ENCODE measurements around the gene DNAH17.

Gene DNAH17

DNA sequence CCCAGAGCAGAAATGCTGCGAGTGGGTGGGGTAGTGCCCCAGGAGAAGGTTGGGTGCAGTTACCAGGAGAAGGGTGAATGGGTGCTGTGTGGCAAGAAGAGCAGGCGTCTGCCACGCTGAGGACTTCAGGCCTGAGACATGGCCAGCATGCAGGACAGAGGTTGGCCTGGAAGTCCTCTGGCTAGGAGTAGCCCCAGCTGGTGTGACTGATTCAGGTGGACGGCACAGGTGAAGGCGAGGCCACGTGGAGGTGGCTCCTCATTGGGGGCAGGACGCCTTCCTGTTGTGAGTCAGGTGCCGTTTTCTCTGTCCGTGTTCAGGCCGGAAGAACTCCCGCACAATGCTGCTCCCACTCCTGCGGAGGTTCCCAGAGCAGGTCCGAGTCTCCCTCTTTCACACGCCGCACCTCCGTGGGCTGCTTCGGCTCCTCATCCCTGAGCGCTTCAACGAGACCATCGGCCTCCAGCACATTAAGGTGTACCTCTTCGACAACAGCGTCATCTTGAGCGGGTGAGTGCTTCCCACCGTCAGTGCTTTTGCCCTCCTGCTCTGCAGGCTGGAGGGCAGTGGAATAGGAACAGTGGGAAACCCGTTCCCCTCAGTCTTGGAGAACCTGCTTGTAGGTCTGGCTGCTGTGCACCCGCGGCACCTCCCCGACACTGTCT lies 178.0 kb downstream of the DNAH17 start:
- DNase-seq, result no peak

- DNase-seq, result no peak
Observed at GRCh38 chr17:78398390-78398789, 178.8 kb downstream of the DNAH17 start.

DNA sequence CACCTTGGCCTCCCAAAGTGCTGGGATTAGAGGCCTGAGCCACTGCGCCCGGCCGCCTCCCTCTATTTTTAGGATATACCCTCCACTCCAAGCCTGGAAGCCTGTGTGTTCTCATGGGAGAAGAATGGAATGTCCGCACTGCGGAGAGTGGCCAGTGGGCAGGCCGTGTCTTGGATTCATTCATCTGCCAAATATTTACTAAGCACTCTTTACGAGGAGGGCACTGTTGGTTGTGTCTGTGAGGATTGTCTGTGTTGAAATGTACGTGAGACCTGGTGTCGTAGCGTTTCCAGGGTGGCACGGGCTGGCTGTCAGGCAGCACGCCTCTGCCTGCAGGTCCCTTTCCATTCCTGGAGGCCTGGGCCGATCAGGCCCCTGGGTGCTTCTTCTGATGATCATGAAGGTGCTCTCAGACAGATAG lies 179.5 kb downstream of the DNAH17 start:
- no peak for DNase-seq

DNA sequence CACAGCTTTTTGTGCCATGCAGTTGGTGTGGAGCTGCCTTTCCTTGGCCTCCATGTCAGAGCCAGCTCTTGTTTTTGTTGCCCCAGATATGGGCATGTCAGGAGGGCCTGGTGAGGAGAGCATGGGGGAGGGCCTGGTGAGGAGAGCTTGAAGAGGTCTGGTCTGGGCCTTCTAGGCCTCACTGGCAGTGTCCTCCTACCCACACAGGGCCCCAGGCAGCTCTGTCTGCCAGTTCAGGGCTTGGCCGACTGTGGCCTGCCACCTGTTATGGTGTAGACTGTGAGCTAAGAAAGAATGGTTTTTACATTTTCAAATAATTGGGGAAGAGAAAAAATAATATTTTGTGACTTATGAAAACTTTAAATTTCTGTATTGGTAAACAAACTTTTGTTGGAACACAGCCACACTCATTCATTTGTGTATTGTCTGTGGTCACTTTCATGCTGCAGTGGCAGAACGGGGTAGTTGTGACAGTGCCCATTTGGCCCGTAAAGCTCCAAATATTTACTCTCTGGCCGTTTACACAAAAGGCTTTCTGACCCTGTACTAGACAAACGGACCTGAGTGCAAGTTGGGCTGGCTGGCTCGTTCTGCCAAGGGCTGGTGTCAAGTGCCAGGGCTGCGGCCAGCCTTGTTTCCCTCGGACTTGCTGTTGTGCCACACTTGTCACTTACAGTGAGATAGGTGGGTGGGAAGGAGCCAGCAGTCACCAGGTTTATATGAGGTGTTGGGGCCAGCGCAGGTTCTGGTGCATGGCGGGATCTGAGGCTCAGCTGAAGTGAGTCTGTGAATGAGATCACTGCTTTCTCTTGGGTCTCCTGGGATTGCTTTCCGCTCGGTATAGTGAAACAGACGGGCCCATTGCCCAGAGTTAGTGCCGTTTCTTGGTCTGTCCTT lies 180.5 kb downstream of the DNAH17 start:
- peak in 6 of 56 donors; percentile 16 to 41 (median 24) for DNase-seq

GRCh38 chr17:78395155-78395554 lies 182.0 kb downstream of the DNAH17 start:
- DNase-seq, result no peak

DNA sequence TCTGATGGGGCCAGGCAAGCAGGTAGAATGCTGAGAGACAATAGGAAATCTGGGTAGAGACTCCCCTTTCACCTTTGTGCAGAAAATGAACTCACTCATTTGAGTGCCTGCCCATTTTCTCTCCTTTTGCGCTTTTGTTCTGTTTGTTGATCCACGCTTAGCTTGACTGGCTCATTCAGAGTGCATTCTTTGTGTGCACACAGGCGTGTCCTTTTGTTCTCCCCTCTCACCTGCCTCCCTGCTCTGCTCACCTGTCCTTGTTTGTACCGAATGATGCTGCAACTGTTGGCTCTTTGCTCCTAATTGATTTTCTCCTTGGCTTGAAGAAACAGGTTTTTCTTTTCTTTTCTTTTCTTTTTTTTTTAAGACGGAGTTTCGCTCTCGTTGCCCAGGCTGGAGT lies 183.0 kb downstream of the DNAH17 start:
- DNase-seq, result no peak

DNA sequence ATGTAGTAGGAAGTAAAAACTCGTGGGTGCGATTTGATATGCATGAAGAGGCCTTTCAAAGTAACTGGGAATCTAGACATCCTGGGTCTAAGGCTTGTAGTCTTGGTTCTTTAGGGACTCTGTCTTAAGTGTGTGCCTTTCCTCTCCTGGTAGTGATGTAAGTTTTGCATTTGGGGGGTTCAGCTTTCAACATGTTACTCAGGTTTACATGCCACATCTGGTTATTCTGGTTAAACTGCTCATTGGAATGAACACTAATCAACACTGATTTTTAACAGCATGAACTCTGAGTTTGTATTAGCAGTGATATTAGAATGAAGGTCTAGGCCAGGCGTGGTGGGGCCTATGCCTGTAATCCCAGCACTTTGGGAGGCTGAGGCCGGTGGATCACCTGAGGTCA lies 183.6 kb downstream of the DNAH17 start:
- no peak for DNase-seq

DNA sequence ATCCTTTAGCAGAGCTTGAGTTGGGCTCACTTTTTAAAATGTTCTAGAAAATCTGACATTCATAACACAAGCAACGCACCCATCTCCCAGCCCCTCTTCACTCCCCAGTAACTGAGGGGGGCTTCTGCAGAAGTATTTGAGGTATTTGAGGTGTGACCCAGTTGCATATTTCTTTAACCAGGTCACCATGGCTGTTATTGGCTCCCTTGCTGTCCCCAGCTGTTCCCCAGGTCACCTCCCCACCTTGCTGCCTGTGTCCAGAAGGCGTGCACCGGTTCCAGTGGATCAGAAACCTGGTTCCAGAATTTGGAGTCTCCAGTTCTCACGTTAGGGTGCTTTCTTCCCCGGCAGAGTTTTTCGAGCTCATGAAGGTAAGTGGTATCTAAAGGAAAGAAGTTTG lies 184.9 kb downstream of the DNAH17 start:
- no peak for DNase-seq

DNA sequence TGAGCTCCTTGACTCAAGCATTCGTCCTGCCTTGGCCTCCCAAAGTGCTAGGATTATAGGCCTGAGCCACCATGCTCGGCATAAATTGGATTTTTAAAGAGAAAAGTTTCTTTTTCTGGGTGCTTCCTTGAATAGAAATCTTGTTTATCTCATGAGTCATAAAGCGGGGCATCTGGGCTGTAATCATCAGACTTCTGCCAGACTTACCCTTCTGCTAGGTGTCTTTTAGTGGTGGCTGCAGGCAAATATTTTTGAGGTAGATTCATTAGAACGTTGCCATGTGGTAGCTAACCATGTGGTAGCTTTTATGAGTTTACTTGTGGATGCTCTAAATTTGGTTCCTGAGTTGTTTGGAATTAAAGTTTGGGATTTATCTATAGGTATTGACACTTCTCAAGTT lies 185.4 kb downstream of the DNAH17 start:
- DNase-seq, result no peak

GRCh38 chr17:78391051-78391431 lies 186.2 kb downstream of the DNAH17 start:
- DNase-seq, result no peak

DNA sequence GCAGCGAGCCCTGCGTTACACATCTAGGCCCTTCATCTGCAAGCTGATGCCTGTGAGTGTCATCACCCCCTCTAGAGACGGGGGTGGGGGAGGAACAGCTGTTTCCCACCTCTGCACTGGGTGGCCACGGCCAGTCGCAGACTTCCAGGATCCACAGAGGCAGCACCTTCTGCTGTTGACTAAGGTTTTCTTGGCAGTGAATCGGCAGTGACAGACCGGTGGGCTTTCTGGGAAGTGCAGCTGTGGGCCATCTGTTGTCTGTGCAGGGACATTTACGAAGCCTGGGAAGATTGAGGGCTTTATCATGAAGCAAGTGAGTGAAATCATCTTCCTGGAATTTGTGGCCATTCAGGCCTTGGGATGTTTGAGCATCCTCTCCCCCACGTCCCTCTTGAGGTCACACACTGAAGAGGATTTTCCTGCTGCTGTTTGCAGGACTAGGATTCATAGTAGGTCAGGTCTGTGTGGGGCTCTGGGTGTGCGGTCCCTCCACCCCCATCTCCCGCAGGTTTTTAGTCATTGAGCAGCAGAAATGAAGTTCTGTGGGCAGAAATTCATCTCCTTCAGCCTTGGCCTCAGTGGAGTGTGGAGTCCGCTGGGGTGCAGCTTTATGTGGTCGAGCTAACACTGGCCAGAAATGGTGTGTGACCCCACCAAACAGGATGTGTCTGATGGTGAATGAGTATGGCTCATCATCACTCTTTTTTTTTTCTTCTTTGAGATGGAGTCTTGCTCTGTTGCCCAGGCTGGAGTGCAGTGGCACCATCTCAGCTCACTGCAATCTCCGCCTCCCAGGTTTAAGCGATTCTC lies 186.8 kb downstream of the DNAH17 start:
- DNase-seq, result no peak

DNA sequence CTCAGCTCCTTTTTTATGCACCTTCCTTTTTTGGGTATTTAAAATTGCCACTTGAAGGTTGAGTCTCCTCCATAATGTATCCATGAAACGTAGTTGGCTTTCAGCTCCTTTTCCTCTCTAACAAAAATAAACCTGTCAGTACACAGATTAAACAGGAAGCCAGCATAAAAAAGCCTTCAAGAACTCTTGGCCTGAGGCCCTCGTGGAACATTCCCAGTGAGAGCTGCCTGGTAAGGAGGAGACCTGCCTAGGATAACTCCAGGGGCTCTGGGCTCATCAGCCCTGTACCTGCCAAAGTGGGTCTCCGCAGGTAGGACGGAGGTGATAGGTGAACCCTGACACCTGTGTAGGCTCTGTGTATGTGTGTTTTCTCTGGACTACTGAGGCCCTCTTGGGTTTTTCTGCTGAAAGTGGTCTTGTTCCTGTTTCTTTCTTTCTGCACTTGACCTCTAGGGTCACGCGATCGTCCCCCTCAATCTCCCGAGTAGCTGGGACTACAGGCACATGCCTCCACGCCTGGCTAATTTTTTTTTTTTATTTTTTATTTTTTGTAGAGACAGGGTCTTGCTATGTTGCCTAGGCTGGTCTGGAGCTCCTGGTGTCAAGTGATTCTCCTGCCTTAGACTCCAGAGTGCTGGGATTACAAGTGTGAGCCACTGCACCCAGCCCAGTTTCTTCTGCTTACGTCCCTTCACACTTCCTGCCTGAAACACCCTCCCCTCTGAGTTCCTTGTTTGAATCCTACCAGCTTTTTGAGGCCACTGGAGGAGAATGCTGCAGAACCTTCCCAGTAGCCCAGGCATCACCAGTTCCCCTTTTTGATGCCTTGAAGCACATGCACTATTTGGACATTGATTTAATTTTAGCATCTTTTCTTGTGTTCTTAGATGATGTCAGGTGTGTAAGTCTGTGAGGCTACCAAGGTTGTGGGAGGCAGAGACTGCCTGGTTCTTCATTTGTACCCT lies 188.9 kb downstream of the DNAH17 start:
- peak in 2 of 56 donors; percentile 21 to 48 for DNase-seq

DNA sequence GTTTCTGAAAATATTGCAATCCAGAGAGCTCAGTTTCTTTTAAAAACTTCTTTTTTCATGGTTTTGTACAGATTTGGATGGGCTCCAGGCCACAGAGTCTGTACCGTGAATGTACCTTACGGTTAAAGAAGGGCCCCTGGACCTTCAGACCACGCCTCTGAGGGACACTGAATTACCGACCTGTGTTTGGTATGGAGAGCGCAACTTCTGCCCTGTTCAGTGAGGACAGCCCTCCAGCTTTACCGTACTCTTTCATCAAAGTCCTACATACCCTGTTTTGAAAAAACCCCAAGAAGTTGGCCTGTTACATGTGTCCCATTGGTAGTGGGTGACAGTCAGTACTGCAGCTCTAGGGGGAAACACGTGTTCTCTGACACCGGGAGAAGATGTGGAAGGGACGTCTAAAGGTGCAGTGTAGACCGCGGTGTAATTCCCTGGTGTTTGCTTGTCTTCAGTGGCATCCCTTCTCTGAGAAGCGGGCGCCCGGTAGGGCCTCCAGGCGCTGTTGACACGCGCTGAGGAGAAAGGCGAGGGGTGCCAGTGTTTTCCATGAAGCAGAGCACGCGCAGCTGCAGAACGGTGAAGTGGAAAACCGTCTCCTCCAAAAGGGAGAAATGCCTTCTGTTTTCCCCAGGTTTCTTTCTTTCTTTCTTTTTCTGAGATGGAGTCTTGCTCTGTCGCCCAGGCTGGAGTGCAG lies 192.6 kb downstream of the DNAH17 start:
- no peak for DNase-seq

DNA sequence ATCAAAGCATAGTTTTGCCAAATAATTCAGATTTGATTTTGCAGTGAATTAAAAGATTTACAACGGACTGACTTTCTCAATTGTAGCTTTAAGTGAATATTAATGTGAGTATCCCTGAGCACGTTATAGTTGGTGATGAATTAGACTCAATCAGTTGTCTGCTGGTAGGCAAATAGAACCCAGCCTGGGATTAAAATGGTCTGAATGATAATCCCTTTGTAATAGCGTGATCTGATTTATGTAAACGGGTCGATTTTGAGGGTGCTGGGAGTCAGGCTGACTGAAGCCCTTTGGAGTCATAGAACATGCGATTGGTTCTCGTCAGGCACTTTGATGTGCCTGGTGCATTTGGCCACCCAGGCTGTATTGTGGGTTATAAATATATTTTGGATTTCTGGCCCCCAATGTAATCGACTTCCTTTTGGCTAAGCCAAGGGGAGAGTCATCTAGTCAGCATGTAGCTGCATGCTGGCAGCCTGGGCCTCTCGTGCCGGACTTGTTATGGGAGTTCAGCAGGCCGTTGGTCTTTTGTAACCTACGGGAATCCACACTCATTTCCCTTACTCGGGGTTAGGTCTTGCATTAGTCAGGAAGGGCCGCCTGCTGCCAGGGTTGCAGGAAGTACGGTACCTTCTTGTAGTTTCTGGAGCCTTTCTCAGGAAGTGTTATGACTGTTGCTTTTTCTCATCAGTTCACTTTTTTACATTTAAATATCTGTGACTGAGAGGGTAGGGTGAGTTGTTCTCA lies 193.3 kb downstream of the DNAH17 start:
- DNase-seq, result peak in 12 of 56 donors; percentile 9 to 37 (median 22)

DNA sequence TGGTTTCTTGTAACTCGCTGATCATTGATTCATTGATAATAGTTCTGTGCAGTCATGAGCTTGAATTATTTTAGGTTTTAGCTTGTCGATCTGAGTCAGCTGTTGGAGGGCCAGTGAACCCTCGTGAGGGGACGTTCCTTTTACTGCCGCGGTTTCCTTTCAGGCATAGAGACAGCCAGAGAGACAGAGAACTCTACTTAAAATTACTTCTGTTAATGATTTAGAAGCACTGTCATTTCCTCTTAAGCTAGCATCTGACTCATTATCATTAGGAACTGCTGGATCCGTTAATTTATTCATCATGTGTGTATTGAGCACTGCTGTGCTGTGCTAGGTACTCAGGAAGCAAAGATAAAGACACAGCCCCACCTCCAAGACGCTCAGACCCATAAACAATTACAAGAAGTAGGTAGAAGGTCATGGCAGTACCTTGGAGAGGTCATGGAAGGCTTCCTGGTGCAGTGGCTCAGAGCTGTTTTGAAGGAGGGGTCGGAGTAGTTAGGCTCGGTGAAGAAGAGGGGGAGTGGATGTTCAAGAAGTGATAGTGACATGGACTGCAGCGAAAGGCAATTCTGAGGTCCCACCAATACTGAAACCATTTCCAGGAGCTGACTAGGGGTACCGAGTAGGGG lies 195.5 kb downstream of the DNAH17 start:
- DNase-seq, result no peak

DNA sequence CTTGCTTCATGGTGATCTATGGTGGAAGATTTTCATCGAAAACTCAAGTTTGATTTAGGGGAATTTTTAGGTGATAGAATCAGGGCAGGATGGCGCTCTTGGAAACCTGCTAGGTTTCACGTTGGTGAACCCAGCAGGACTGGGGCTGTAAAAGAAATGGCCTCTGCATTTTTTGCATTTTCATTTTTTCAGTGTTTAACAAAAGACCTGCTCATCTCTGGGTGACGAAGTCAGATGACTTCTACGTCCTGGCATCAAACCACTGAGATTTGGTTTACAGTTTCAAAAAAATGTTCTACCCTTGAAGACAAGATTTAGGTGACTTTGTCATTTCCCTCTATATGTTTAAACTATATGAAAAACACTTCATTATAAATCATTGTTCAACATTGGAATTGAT lies 196.8 kb downstream of the DNAH17 start:
- DNase-seq, result no peak

DNA sequence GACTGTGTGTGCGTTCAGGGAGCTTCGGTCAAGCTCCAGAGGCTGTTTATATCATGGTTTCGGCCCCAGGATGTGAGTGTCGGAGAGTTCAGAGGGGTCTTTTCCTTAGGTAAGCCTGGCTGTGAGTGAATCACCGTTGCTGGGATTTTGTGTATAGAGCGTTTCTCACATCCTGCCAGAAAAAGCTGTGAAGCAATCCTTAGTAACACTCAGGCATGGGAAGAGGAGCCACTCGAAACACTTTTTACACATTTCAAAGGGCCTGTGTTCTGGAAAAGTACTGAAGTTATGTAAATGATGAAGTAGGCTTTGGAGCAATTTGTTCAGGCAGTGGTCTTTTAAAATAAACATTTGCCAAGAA lies 198.1 kb downstream of the DNAH17 start:
- no peak for DNase-seq

- DNase-seq, result peak in 50 of 56 donors; percentile 33 to 87 (median 66)
Observed at GRCh38 chr17:78378225-78379130, 198.7 kb downstream of the DNAH17 start, which contains the start of gene PGS1. Gene PGS1 (plus strand): TSS chr17:78378649. CDS start chr17:78378666, 17 bp downstream.

All from amygdala (tissue), 56 donors.